HepG2 (cell line): ENCODE data around the gene ANKRA2. TPM values are rescaled to one million over a fixed set of nuclear protein-coding genes. Genes with fewer than 3 reads are reported as not detected.

Experiments
- CEBPG ChIP-seq: IDR thresholded peaks from 2 replicates; pipeline ENCODE4 v1.6.1; 2016
- CERS6 ChIP-seq: sonication (generic); formaldehyde crosslinking; IDR thresholded peaks from 2 replicates; pipeline ENCODE4 v1.5.0; 2020; ENCODE audit warnings: missing genetic modification reagents
- ERF ChIP-seq: IDR thresholded peaks from 2 replicates; pipeline ENCODE4 v1.6.1; 2018; ENCODE audit warnings: missing biosample characterization, missing genetic modification reagents
- HDAC1 ChIP-seq: sonication (generic); formaldehyde crosslinking; IDR thresholded peaks from 2 replicates; pipeline ENCODE4 v1.5.1; 2020; ENCODE audit warnings: mild to moderate bottlenecking, missing genetic modification reagents
- HNRNPUL1 ChIP-seq: fragments of 200-400 bp; formaldehyde crosslinking; IDR thresholded peaks from 2 replicates; pipeline ENCODE4 v1.6.1; 2017; ENCODE audit warnings: low read depth, mild to moderate bottlenecking, low read length, moderate library complexity
- MAZ ChIP-seq, 2 experiments: sonication (generic) in 1 of 2; formaldehyde crosslinking in 1 of 2; IDR thresholded peaks; 2 replicates each; pipeline versions ENCODE4 v1.5.0 to v1.6.1; 2012 to 2020; ENCODE audit warnings: low read depth in 2 of 2, mild to moderate bottlenecking in 2 of 2, borderline replicate concordance in 1 of 2, improper control_type of control experiment in 1 of 2, low read length in 1 of 2, missing genetic modification reagents in 1 of 2, moderate library complexity in 1 of 2
- MED1 ChIP-seq: sonication (generic); formaldehyde crosslinking; IDR thresholded peaks from 2 replicates; pipeline ENCODE4 v1.4.0; 2020; ENCODE audit warnings: missing genetic modification reagents
- MTERF4 ChIP-seq: sonication (generic); formaldehyde crosslinking; IDR thresholded peaks from 2 replicates; pipeline ENCODE4 v1.8.0; 2023; ENCODE audit warnings: mild to moderate bottlenecking, missing genetic modification reagents
- NFIC ChIP-seq: IDR thresholded peaks from 2 replicates; pipeline ENCODE4 v1.6.1; 2012; ENCODE audit warnings: mild to moderate bottlenecking, low read length, inconsistent platforms
- RFX3 ChIP-seq: IDR thresholded peaks from 2 replicates; pipeline ENCODE4 v1.6.1; 2016; ENCODE audit warnings: missing biosample characterization, missing genetic modification reagents
- STAG1 ChIP-seq: sonication (generic); formaldehyde crosslinking; IDR thresholded peaks from 2 replicates; pipeline ENCODE4 v1.4.0; 2020; ENCODE audit warnings: missing genetic modification reagents
- ZNF121 ChIP-seq: sonication (generic); formaldehyde crosslinking; IDR thresholded peaks from 2 replicates; pipeline ENCODE4 v1.5.0; 2020; ENCODE audit warnings: mild to moderate bottlenecking, missing genetic modification reagents
- ZNF34 ChIP-seq: sonication (generic); formaldehyde crosslinking; IDR thresholded peaks from 2 replicates; pipeline ENCODE4 v1.4.0; 2020; ENCODE audit warnings: mild to moderate bottlenecking, missing genetic modification reagents, borderline replicate concordance
- polyA plus RNA-seq, 8 experiments: library from polyadenylated mRNA; depleted of rRNA in 3 of 8; stranded (reverse) in 7 of 8; unstranded in 1 of 8; fragments of >200 nt; fragmentation: Illumina TruSeq in 4 of 8; extraction: Trizol in 4 of 8; gene quantifications; 2 replicates each; pipeline versions ENCODE4 v1.2.1 to v1.2.3, GENCODE V29; 2011 to 2016; ENCODE audit warnings: low read depth in 4 of 8, missing spikeins in 1 of 8, mixed read lengths in 1 of 8; ENCODE audit not compliant: insufficient read depth in 1 of 8
- total RNA-seq, 5 experiments: library from RNA; depleted of rRNA; stranded (reverse); fragments of >200 nt; fragmentation: Illumina TruSeq; extraction: Trizol; gene quantifications; 2 replicates each; pipeline ENCODE4 v1.2.3, GENCODE V29; 2016; ENCODE audit warnings: low read depth in 1 of 5
- TF ChIP-seq, protein P1 (sequence below): sonication (generic); formaldehyde crosslinking; IDR thresholded peaks from 2 replicates; pipeline ENCODE4 v1.5.1; 2020; ENCODE audit warnings: missing genetic modification reagents, mild to moderate bottlenecking, borderline replicate concordance
- TF ChIP-seq, protein P2 (sequence below): IDR thresholded peaks from 2 replicates; pipeline ENCODE4 v1.6.1; 2018; ENCODE audit warnings: missing genetic modification reagents, mild to moderate bottlenecking, missing compliant biosample characterization
- TF ChIP-seq, protein P3 (sequence below): sonication (generic); formaldehyde crosslinking; IDR thresholded peaks from 2 replicates; pipeline ENCODE4 v1.4.0; 2020; ENCODE audit warnings: missing genetic modification reagents, mild to moderate bottlenecking, borderline replicate concordance
- TF ChIP-seq, protein P4 (sequence below): sonication (generic); formaldehyde crosslinking; IDR thresholded peaks from 2 replicates; pipeline ENCODE4 v1.5.0; 2020; ENCODE audit warnings: mild to moderate bottlenecking, low read depth, missing genetic modification reagents, borderline replicate concordance

The ANKRA2 gene
- total and polyA plus RNA-seq, 2 of the 13 experiments (the other 11 are each of a cell fraction or from before 2014, with no cell fraction given), result 23.6 to 33.6 TPM

DNA sequence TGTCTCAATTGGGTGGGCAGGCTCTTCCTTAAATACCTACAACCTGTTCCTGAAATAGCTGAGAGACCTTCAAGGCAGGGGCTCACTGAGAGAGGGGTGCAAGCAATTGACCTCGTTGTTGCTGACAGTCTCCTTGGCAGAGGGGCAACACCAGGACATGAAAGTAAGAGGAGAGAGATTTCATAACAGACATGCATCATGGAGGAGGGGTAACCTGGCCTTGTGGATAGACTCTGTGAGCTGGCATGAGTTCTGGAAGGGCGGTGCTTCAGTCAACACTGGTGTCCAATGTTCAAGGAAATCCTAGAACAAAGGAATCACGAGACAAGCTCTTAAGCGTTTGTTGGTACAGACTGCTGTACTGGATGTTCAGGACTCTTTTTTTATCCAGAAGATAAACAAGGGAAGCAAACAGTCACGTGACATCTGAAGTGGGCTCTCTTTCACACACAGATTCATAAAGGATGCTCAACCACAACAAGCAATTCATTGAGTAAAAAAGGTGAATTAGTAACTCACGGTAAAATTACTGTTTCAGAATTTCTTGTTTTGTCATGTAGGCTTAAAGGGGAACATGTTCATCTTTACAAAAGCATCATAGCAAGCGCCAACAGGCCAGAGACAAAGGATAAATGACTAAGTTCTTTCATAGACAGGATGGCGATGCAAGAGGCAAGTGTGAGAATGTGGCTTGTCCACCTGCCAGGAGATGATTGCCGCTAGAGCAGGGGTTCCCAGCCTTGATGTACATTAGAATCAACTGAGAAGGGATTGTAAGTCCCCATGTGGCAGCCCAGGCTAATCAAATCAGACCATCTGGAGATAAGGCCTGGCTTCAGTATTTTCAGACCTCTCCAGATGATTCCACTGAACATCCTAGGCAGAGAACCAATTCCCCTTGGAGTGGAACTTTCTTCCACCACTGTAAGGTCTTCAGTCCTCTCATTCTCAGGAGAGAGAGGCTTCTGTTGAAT lies 20.7 kb downstream of the ANKRA2 start (continued):
- TF ChIP-seq, protein P1, sequence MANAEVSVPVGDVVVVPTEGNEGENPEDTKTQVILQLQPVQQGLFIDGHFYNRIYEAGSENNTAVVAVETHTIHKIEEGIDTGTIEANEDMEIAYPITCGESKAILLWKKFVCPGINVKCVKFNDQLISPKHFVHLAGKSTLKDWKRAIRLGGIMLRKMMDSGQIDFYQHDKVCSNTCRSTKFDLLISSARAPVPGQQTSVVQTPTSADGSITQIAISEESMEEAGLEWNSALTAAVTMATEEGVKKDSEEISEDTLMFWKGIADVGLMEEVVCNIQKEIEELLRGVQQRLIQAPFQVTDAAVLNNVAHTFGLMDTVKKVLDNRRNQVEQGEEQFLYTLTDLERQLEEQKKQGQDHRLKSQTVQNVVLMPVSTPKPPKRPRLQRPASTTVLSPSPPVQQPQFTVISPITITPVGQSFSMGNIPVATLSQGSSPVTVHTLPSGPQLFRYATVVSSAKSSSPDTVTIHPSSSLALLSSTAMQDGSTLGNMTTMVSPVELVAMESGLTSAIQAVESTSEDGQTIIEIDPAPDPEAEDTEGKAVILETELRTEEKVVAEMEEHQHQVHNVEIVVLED (CRISPR knock-in tag), result peak; percentile 44; the same call in 1 of the 2 replicates
- TF ChIP-seq CERS6 (CRISPR knock-in tag) (no peak), RFX3 (CRISPR knock-in tag) (no peak), CEBPG (CRISPR knock-in tag) (peak; percentile 80), STAG1 (CRISPR knock-in tag) (no peak), MED1 (peak; percentile 92), ERF (peak; percentile 83), NFIC (peak; percentile 97), HDAC1 (peak; percentile 81), HNRNPUL1 (no peak), MAZ (IDR thresholded peaks at IDR 0.05; ENCODE audit: borderline replicate concordance, low read depth, low read length) (0 out of 2 replicates have a peak, but pooled peaks have one; percentile 22), MAZ (CRISPR knock-in tag; IDR thresholded peaks at IDR 0.05; ENCODE audit: low read depth) (no peak), MTERF4 (CRISPR knock-in tag) (no peak), ZNF121 (CRISPR knock-in tag) (0 out of 2 replicates have a peak, but pooled peaks have one; percentile 23), ZNF34 (CRISPR knock-in tag) (peak; percentile 91)
- TF ChIP-seq, protein P2, sequence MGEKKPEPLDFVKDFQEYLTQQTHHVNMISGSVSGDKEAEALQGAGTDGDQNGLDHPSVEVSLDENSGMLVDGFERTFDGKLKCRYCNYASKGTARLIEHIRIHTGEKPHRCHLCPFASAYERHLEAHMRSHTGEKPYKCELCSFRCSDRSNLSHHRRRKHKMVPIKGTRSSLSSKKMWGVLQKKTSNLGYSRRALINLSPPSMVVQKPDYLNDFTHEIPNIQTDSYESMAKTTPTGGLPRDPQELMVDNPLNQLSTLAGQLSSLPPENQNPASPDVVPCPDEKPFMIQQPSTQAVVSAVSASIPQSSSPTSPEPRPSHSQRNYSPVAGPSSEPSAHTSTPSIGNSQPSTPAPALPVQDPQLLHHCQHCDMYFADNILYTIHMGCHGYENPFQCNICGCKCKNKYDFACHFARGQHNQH, result peak; percentile 92
- TF ChIP-seq, protein P3, sequence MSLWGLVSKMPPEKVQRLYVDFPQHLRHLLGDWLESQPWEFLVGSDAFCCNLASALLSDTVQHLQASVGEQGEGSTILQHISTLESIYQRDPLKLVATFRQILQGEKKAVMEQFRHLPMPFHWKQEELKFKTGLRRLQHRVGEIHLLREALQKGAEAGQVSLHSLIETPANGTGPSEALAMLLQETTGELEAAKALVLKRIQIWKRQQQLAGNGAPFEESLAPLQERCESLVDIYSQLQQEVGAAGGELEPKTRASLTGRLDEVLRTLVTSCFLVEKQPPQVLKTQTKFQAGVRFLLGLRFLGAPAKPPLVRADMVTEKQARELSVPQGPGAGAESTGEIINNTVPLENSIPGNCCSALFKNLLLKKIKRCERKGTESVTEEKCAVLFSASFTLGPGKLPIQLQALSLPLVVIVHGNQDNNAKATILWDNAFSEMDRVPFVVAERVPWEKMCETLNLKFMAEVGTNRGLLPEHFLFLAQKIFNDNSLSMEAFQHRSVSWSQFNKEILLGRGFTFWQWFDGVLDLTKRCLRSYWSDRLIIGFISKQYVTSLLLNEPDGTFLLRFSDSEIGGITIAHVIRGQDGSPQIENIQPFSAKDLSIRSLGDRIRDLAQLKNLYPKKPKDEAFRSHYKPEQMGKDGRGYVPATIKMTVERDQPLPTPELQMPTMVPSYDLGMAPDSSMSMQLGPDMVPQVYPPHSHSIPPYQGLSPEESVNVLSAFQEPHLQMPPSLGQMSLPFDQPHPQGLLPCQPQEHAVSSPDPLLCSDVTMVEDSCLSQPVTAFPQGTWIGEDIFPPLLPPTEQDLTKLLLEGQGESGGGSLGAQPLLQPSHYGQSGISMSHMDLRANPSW (CRISPR knock-in tag), result peak; percentile 82; the same call in 1 of the 2 replicates
- TF ChIP-seq, protein P4, sequence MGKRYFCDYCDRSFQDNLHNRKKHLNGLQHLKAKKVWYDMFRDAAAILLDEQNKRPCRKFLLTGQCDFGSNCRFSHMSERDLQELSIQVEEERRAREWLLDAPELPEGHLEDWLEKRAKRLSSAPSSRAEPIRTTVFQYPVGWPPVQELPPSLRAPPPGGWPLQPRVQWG (CRISPR knock-in tag), result no peak
